Muscle layer of colon (tissue), 2 donors: ENCODE results near the gene RABAC1.

Experiments used
- H3K27ac ChIP-seq: one replicate; pipeline ENCODE4 v1.7.0; 2013; ENCODE audit warnings: low read depth, mild to moderate bottlenecking, low read length, moderate library complexity
- H3K27me3 ChIP-seq, 2 donors: one replicate each; pipeline ENCODE4 v1.7.0; 2013; ENCODE audit warnings: low read length in 2 of 2, mild to moderate bottlenecking in 2 of 2; ENCODE audit not compliant: insufficient read depth in 2 of 2, control insufficient read depth in 1 of 2
- H3K36me3 ChIP-seq: one replicate; pipeline ENCODE4 v1.7.0; 2013; ENCODE audit warnings: mild to moderate bottlenecking, low read length; ENCODE audit not compliant: insufficient read depth
- H3K4me1 ChIP-seq: one replicate; pipeline ENCODE4 v1.7.0; 2013; ENCODE audit warnings: mild to moderate bottlenecking, low read length; ENCODE audit not compliant: insufficient read depth
- H3K4me3 ChIP-seq, 2 donors: one replicate each; pipeline ENCODE4 v1.7.0; 2013; ENCODE audit warnings: low read length in 2 of 2, low read depth in 1 of 2, mild to moderate bottlenecking in 1 of 2, moderate library complexity in 1 of 2
- H3K9ac ChIP-seq: one replicate; pipeline ENCODE4 v1.7.0; 2013; ENCODE audit warnings: low read length
- H3K9me3 ChIP-seq: one replicate; pipeline ENCODE4 v1.7.0; 2013; ENCODE audit warnings: mild to moderate bottlenecking, low read length
- donor health status: abdominal sarcoma.
- donor health status: Adenocarcinoma of cecum.

RABAC1 gene, protein sequence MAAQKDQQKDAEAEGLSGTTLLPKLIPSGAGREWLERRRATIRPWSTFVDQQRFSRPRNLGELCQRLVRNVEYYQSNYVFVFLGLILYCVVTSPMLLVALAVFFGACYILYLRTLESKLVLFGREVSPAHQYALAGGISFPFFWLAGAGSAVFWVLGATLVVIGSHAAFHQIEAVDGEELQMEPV

GRCh38 chr19:41959056-41960053 lies at the start of gene RABAC1:
RABAC1 (minus strand) TSS chr19:41959321; CDS start chr19:41959292, 29 bp downstream.
- Histone ChIP-seq H3K27ac (peak within 1 kb of the TSS; percentile 86), H3K4me1 (peaks cover 12% of the 10 kb centered on the region), H3K4me3 (peak within 1 kb of the TSS; percentile 55 to 86), H3K27me3 (no peaks in the 10 kb centered on the region), H3K9me3 (no peaks in the 10 kb centered on the region), H3K9ac (peak within 1 kb of the TSS; percentile 16), H3K36me3 (peaks cover 5% of the 10 kb centered on the region)

- Histone ChIP-seq H3K9me3 (no peaks in the 10 kb centered on the region), H3K9ac (no peak overlapping the region), H3K27me3 (peaks cover 0 to 12% of the 10 kb centered on the region in 2 donors), H3K4me3 (no peak overlapping the region), H3K4me1 (no peaks in the 10 kb centered on the region), H3K36me3 (peaks cover 17% of the 10 kb centered on the region), H3K27ac (no peak overlapping the region)
Observed at GRCh38 chr19:42006569-42006968, 47.4 kb upstream of the RABAC1 start.

DNA sequence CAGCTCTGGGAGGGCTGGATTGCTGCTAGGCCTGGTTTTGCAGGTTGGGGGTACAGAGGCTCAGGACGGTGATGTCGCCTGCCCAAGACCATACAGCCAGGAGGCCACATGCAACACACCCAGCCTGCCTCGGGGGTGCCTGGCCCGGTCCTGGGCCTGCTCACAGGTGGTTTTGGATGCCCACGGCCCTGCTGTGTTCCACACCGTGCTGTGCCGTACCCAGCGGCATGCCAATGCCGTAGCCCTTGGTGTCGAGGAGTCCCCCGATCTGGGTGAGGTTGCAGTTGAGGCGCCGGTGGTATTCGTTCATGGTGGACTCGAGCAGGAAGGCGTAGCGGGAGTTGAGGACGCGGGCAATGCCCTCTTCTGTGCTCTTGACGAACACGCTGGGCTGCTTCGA lies 46.4 kb upstream of the RABAC1 start:
- Histone ChIP-seq H3K27ac (no peak overlapping the region), H3K27me3 (peaks cover 0 to 17% of the 10 kb centered on the region in 2 donors), H3K36me3 (peaks cover 17% of the 10 kb centered on the region), H3K4me1 (no peaks in the 10 kb centered on the region), H3K9ac (no peak overlapping the region), H3K9me3 (no peaks in the 10 kb centered on the region), H3K4me3 (no peak overlapping the region)

- H3K27me3 ChIP-seq: peaks cover 7 to 29% of the 10 kb centered on the region in 2 donors
- peaks cover 17% of the 10 kb centered on the region for H3K36me3 ChIP-seq
- H3K9ac ChIP-seq: no peak overlapping the region
- no peaks in the 10 kb centered on the region for H3K4me1 ChIP-seq
- H3K4me3 ChIP-seq: no peak overlapping the region
- no peak overlapping the region for H3K27ac ChIP-seq
- H3K9me3 ChIP-seq: no peaks in the 10 kb centered on the region
Observed at GRCh38 chr19:42003506-42004294, 44.6 kb upstream of the RABAC1 start.

DNA sequence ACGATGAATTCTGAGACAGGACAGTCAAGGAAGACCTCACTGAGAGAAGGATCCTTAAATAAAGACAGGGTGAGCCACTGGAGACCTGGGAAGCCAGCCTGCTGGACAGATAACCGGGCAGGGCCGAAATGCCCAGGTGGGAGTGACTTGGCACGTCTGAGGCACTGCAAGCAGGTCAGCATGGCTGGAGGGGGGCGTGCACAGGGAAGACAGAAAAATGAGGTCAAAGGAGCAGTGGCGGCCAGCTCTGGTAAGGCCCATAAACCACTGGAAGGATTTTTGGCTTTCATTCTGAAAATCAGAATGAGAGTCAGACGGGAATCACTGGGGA lies 40.7 kb upstream of the RABAC1 start:
- H3K36me3 ChIP-seq: no peaks in the 10 kb centered on the region

DNA sequence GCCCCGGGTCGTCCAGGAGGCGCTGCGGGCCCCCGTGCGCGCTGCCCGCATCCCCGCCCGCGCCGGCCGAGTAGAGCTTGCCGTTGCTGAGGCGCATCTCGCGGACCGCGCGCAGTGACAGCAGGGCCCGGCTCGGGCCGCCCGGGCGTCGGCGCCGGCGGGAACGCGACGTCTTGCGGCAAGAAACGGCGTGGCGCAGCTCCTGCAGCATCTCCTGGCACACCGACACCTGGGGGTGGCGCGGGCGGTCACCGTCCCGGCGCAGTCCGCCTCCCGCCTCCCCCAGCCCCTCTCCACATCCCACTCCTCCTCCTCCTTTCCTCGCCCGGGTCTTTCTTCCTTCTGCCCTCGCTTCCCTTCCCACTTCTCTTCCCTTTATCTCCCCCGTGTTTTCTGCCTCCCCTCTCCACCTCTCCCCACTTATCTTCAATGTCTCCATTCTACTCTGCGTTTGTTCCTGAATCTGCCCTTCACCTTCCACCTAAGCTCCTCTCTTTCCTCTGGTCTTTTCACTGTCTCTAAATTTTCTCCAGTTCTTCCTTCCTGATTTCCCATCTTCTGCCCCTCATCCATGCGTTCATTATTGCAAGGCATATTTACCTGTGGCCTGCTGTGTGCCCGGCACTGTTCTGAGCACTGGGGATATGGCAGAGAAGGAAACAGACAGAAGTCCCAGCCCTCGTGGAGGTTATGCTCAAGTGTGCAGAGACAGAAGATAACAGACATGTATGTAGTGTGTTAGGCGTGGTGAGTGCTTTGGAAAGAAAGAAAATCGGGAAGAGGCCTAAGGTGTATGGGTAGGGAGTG lies 40.2 kb upstream of the RABAC1 start:
- no peak overlapping the region for H3K9ac ChIP-seq
- no peak overlapping the region for H3K4me3 ChIP-seq
- no peaks in the 10 kb centered on the region for H3K9me3 ChIP-seq
- H3K27ac ChIP-seq: no peak overlapping the region
- H3K27me3 ChIP-seq: peaks cover 35 to 62% of the 10 kb centered on the region in 2 donors
- no peaks in the 10 kb centered on the region for H3K36me3 ChIP-seq
- no peaks in the 10 kb centered on the region for H3K4me1 ChIP-seq

More for the DNA sequence above, 40.7 kb upstream of the RABAC1 start:
- Histone ChIP-seq H3K9ac (no peak overlapping the region), H3K27me3 (peaks cover 31 to 56% of the 10 kb centered on the region in 2 donors), H3K9me3 (no peaks in the 10 kb centered on the region), H3K4me3 (no peak overlapping the region), H3K27ac (no peak overlapping the region), H3K4me1 (no peaks in the 10 kb centered on the region)

DNA sequence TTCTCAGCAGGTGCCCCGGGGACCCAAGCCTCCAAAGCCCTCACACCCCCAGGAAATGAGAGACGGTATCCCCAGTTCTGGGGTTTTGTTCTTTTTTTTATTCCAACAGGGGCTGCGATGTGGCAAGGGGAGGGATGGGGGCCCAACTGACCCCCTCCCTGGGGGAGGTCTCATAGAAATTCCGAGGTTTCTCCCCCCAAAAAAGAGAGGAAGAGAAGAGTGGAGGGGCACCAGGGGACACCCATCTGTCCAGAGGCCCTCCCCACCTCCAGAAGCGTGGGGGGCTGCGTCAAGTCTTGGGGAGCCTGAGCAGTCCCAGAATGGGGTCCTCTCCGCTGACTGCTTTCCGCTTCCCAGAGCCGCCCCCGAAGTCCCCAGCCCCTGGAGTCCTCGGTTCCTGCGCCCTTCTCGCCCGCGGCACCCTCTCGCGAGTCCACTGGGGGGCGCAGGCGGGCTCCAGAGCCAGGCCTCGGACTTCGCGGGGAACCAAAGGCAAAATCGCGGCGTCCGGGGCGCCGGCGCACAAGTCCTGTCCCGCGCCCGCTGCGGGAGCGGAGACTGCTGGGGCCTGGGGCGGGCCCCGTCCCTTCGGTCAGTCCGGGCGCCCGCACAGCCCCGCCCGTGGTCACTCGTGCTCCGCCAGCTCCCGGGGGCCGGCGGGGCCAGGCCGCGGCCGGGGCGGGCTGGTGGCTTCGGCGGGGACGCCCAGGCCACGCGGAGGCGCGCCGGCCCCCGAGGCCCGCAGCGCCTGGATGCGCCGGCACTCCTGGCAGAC lies 39.3 kb upstream of the RABAC1 start:
- Histone ChIP-seq H3K27me3 (peaks cover 35 to 70% of the 10 kb centered on the region in 2 donors), H3K36me3 (no peaks in the 10 kb centered on the region), H3K9ac (no peak overlapping the region), H3K9me3 (no peaks in the 10 kb centered on the region), H3K27ac (no peak overlapping the region), H3K4me1 (no peaks in the 10 kb centered on the region), H3K4me3 (no peak overlapping the region)

- no peak overlapping the region for H3K4me3 ChIP-seq
- no peak overlapping the region for H3K9ac ChIP-seq
- H3K4me1 ChIP-seq: no peaks in the 10 kb centered on the region
- H3K27me3 ChIP-seq: peaks cover 35 to 75% of the 10 kb centered on the region in 2 donors
- H3K9me3 ChIP-seq: no peaks in the 10 kb centered on the region
- H3K36me3 ChIP-seq: no peaks in the 10 kb centered on the region
- H3K27ac ChIP-seq: no peak overlapping the region
Observed at GRCh38 chr19:41997851-41998229, 38.7 kb upstream of the RABAC1 start.

DNA sequence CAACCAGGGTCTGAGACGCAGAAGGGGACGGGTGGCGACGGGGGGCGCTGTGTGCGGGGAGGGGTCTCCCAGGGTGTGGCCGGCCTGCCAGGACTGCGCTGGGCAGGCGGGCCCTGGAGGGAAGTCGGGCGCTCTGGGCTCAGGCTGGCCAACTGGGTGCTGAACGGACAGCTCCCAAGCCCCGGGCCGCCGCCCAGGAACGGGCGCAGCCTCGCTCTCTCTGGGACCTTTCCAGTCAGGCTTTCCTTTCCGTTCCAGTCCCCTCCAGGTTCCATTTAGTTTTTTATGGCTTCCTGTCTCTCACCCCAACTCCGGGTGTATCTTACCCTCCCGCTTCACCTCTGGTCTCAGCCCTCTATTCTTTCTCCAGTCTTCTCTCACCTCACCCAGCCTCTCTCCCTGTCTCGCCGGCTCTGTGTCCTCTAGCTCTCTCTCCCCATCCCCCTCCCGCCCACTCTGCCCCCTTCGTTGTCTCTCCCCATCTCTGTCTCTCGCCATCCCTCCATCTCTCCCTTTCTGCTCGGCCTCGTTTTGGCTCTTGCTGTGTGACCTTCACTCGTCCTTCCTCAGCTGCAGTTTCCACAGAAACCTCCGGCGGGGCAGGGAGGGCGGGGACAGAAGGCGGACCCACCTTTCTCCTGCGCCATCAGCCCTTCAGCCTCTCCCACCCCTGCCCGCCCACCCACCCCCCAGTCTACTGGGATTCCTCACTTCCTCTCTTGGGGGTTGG lies 38.2 kb upstream of the RABAC1 start:
- H3K9ac ChIP-seq: no peak overlapping the region
- no peaks in the 10 kb centered on the region for H3K36me3 ChIP-seq
- no peaks in the 10 kb centered on the region for H3K4me1 ChIP-seq
- no peak overlapping the region for H3K27ac ChIP-seq
- H3K9me3 ChIP-seq: no peaks in the 10 kb centered on the region
- peaks cover 35 to 77% of the 10 kb centered on the region in 2 donors for H3K27me3 ChIP-seq
- H3K4me3 ChIP-seq: no peak overlapping the region
